SK-N-MC (cell line): Measurements from ENCODE around the gene UBE2E2.

Experiments used
- EZH2 ChIP-seq: fragments of 200-600 bp; sonication (generic); IDR thresholded peaks from one replicate; pipeline ENCODE4 v1.6.1; 2017; ENCODE audit warnings: antibody characterized with exemption
- FOXP2 ChIP-seq: optimal IDR thresholded peaks from 2 replicates; pipeline ENCODE3; 2011; ENCODE audit warnings: mild to moderate bottlenecking, moderate library complexity; ENCODE audit not compliant: insufficient read depth; ENCODE audit errors: extremely low read length, control extremely low read depth
- POLR2AphosphoS5 ChIP-seq: IDR thresholded peaks from 2 replicates; pipeline ENCODE4 v1.6.1; 2012; ENCODE audit warnings: mild to moderate bottlenecking, low read depth, low read length, borderline replicate concordance

GRCh38 chr3:23402728-23403492 is 199.8 kb downstream of the UBE2E2 start:
- TF ChIP-seq EZH2 (no peak), POLR2AphosphoS5 (no peak), FOXP2 (no peak)
